GM19023 (cell line): ENCODE measurements around the gene JAML.
"Not testable (repeated sequence)": the region's sequence is repeated elsewhere in the genome, so short reads cannot be mapped to it uniquely, and the experiment has no call there.

ENCODE experiments used
- ATAC-seq: cut with Tn5 transposase; IDR thresholded peaks from one replicate; pipeline ENCODE4 v1.9.1; 2021; ENCODE audit warnings: mild to moderate bottlenecking, moderate library complexity; ENCODE audit not compliant: unreplicated experiment

The JAML gene

DNA sequence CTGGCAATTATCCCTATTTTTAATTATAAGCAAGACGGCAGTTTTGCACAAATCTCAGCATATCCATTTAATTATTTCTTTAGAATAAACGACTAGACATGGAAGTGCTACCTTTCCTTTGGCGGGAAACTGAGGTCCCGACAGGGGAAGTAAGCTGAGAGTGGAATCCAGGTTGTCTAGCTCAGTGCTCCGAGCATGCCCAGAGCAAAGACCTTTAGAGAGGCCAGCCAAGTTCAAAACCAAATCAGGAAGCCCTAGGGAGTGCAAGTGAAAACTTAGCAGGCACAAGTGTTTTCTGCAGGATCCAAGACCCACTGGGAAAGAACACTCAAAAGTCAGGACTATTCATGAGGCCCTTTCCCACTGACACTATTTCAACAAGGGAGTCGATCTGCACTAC is 25.7 kb downstream of the JAML start:
- ATAC-seq = no peak

DNA sequence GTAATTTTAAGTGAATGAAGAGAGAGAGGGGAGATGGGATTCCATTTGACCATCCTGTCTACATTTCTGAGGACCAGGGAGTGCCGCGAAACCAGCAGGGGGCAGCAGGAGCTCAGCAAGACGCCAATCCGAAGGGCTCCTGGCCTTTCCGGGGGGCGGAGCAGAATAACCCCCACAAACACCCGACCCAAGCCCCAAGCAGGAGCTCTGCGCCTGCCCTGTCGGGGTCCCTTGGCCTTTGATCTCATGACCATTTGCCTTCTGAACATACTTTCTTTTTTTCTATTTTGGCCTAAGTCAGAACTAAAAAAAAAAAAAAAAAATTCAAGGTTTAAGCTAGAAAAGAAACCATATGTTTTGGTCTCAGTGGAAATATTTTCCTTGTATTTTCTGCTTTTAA is 26.4 kb downstream of the JAML start:
- ATAC-seq = no peak

DNA sequence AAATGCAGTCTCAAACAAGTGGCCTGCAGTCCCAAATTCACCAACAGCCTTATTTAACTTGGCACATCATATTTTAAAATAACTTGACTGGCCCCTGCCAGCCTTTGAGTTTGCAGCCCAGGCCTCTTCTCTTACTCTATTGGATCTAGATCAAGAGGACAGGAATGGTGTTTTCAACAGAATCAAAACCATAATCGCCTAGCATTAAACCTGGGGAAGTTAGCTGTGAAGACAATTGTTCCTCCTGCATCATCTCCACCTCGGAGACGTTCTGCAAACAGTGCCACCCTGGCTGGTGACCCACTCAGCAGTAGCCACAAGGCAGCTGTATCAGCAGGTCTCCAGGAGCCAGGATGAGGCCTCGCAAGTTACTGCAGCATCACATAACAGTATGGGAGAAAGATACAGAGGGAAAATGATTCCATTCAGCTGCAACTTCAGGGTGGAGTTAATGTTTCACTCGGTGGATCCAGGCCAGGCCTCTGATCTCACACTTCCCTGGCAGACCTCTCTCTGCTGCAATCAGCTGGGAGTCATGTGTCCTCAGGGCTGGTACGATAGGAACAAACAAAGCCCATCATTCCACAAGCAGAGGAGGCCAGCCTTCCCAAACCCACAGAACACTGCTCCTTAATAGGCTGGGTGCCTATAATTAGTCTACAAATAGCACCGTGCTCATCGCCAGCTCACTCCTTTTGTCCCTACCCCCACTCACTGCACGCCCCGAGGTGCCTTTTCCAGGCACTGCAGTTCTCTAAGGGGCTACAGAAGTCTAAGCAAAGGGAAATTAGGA is 29.8 kb downstream of the JAML start:
- no peak for ATAC-seq

DNA sequence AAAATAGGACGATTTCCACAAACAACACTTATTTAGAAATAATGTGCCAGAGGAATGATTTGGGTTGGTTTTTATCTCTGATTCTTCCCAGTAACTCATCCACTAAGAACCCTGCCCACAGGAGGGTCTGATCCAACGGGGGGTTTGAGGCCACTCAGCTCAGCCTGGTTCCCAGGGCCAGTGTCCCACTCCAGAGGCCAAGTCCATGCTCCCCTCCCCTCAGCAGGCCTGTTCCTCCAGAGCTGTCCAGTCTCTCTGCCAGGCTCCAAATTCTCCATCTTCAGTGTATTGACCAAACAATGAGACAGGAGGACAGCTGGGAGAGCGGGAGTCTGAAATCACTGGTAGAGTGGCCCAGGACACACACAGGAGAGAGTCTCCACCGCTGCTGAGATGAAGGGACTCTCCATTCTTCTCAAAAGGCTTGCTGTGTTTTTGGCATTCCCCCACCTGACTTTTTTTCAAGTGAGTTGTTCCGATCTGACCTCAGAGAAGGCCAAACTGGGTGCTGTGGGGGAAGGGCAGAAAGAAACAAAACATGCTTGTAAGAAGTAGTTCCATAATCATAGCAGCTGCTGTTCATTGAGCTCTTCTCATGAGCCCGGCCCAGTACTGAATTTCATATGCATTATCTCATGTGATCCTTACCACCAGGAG is 30.8 kb downstream of the JAML start:
- ATAC-seq = no peak

DNA sequence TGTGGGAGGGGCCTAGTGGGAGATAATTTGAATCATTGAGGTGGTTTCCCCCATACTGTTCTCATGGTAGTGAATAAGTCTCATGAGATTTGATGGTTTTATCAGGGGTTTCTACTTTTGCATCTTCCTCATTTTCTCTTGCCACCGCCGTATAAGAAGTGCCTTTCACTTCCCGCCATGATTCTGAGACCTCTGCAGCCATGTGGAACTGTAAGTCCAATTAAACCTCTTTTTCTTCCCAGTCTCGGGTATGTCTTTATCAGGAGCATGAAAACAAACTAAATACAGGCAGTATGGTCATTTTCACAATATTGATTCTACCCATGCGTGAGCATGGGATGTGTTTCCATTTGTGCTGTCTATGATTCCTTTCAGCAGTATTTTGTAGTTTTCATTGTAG is 32.0 kb downstream of the JAML start:
- not testable (repeated sequence) for ATAC-seq

GRCh38 chr11:118190942-118191506 is 33.8 kb downstream of the JAML start:
- not testable (repeated sequence) for ATAC-seq

GRCh38 chr11:118186346-118187107 is 38.3 kb downstream of the JAML start:
- no peak for ATAC-seq

- ATAC-seq = no peak
Measured at GRCh38 chr11:118184784-118185579, 39.8 kb downstream of the JAML start.

DNA sequence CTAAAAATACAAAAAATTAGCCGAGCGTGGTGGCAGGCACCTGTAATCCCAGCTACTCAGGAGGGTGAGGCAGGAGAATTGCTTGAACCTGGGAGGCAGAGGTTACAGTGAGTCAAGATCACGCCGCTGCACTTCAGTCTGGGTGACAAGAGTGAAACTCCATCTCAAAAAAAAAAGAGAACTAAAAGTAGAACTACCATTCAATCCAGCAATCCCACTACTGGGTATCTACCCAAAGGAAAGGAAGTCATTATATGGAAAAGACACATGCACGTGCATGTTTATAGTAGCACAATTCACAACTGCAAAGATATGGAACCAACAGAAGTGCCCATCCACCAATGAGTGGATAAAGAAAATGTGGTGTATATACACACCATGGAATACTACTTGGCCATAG is 41.1 kb downstream of the JAML start:
- ATAC-seq = not testable (repeated sequence)

DNA sequence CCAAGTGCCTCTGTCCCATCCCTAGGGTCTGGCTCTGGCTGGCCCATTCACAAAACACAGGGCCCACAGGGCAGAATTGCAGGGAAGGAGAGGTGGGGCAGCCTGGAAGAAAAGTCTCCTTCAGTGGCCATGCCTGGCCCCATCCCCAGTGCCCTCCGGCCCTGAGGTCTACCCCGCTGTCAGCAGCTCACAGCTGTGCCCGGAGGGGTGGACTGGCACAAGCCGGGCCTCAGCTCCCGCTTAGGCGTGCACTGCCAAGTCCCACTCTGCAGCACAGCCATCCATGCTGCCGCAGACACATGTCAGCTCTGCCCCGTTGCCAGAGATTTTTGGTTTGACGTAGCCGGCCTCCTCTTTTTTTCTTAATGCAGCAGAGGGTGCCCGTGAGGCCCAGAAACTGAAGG is 44.5 kb downstream of the JAML start:
- ATAC-seq = no peak

- no peak for ATAC-seq
Measured at GRCh38 chr11:118176778-118177134, 48.1 kb downstream of the JAML start.

GRCh38 chr11:118175993-118176777 is 48.6 kb downstream of the JAML start, which contains the start of gene SCN2B:
TSS of gene SCN2B (minus strand) at chr11:118176639. CDS start at chr11:118176431, 208 bp downstream.
- ATAC-seq = no peak

- ATAC-seq = no peak
Measured at GRCh38 chr11:118175031-118175992, 49.5 kb downstream of the JAML start.

GRCh38 chr11:118174006-118174567 is 50.7 kb downstream of the JAML start:
- ATAC-seq = no peak

DNA sequence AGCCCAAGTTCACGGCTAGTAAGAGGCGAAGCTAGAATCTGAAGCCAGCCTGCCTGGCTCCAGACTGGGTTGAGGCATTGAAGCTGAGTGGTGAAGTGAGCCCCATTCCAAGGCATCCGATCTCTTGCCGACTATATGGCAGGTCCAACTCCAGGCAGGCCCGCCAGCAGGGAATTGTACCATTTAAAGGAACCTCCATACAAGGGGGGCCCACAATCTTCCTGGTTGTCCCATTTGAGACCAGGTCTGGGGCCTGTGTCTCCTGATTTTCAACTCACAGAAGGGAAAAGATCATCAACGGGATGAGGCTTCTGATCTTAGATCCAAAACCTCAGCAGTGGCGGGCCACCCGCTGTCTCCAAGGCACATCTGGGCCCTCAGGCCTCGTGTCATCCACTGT is 52.5 kb downstream of the JAML start:
- ATAC-seq = no peak

GRCh38 chr11:118171269-118172062 is 53.3 kb downstream of the JAML start:
- no peak for ATAC-seq

DNA sequence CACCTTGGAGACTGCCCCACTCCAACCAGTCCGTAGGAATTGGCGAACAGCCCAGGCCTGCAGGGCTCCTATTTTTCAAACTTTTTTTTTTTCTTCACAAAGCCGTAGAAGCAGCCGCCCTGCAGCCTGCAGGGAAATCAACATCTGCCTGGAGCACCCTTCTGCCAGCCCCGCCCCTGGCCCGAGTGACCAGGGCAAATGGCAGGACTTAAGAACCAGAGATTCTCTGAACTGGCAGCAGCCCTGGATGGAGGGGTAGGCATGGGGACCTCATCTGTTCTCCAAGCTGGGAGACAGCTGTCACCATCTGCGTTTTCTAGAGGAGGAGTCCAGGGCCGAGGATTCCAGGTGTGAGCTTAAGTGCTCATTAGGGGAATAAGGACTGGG is 53.9 kb downstream of the JAML start:
- no peak for ATAC-seq

DNA sequence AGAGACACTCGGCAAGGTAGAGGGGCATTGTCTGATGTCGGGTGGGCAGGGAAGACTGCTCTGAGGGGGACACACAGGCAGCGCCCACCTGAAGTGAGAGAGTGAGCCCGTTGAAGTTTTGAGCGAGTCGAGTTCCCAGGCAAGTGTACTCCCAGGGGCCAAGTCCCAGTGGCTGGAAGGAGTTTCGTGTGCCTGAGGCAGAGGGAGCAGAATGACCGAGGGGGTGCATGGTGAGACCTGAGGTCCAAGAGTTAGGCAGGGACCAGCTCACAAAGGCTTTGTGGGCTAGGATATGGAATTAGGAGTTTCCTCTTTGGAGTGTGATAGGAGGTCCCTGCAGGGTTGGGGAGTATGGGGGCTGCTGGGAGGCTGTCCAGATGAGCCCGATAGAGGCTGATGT is 54.6 kb downstream of the JAML start:
- ATAC-seq = no peak
